ENCODE results near the gene ANAPC10. TPM values are rescaled to one million over a fixed set of nuclear protein-coding genes. Genes with fewer than 3 reads are reported as not detected.
"Not testable (repeated sequence)": the region's sequence is repeated elsewhere in the genome, so short reads cannot be mapped to it uniquely, and the experiment has no call there.

The ANAPC10 gene, protein sequence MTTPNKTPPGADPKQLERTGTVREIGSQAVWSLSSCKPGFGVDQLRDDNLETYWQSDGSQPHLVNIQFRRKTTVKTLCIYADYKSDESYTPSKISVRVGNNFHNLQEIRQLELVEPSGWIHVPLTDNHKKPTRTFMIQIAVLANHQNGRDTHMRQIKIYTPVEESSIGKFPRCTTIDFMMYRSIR
- total RNA-seq (10 to 100 TPM; 14.7 to 17.7 (median 16.3) TPM), polyA plus RNA-seq (21.0 TPM)
- long read RNA-seq, donor 1, transcript ANAPC10-209 (5 exons, 1,025 nt) = major isoform, 9 of 17 reads
- long read RNA-seq, donor 1, partial matches to known transcripts = 1 of 17 reads
- long read RNA-seq, donor 1, other reads (novel, unspliced or antisense) = 3 of 17 reads
- long read RNA-seq, donor 2, partial matches to known transcripts = 0 of 5 reads
- long read RNA-seq, donor 2, other reads (novel, unspliced or antisense) = 3 of 5 reads
- long read RNA-seq, donor 3, transcript ANAPC10-209 (5 exons, 1,025 nt) = major isoform, 8 of 27 reads
- long read RNA-seq, donor 3, transcript ANAPC10-201 (5 exons, 868 nt) = minor isoform, 5 of 27 reads
- long read RNA-seq, donor 3, partial matches to known transcripts = 3 of 27 reads
- long read RNA-seq, donor 3, other reads (novel, unspliced or antisense) = 8 of 27 reads
- long read RNA-seq, donor 4, transcript ANAPC10-209 (5 exons, 1,025 nt) = major isoform, 5 of 7 reads
- long read RNA-seq, donor 4, partial matches to known transcripts = 0 of 7 reads
- long read RNA-seq, donor 4, other reads (novel, unspliced or antisense) = 2 of 7 reads

DNA sequence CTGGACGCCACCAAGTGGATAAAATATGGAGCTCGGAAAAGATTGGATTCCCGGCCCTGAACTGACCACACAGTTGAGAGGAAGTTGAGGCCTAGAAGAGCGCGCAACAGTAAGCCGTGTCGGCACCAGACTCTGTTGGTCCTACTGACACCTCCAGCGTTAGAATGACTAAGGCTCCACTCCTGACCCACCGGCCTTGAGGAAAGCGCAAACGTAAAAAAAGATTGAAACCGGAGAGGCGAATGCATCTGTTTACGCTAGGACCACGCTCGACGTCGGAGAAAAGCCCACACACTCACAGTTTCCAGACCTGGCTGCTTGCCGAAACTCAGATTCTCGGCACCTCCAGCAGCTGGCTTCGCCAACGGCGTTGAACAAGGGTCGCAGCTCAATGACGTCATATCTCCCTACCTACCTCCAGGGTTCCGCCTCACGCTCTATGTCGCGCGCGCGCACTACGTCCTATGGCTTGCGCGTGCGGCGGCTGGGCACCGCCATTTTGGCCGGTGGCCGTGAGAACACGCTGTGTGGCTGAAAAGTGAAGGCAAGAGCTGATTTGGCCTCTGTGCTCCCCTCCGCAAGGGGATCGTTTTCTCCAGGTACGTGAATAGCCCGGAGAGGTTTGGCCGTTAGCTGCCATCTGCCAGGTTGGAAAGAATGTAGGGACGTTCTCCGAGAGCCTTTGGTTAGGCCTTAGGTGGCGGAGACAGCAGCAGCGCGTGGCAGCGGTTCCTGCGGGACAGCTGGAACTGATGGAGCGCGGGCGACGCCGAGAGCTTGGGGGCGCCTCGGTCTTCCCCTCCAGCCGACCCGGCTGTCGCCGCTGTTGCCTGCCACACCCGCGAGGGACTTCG lies at the start of gene ANAPC10, which contains the start of gene ABCE1:
Gene ANAPC10 (minus strand): TSS at position 376 of the 854 bp plus-strand sequence. CDS start 2,097 bp downstream, outside the sequence.
Gene ABCE1 (plus strand): TSS at position 491 of the 854 bp plus-strand sequence. CDS start 6,102 bp downstream, outside the sequence.
- WGBS = under 1% methylated on average over 67 of the region's 67 CpGs
- H3K9me3 ChIP-seq (ENCODE audit: control insufficient read depth, low read length) = no peaks in the 10 kb centered on the region
- intact Hi-C loops (cut with DNase I) = no loop called here
- peak within 1 kb of the TSS; percentile 96 for H3K4me3 ChIP-seq (ENCODE audit: low read length)
- no peaks in the 10 kb centered on the region for H3K27me3 ChIP-seq (ENCODE audit: control insufficient read depth, insufficient read depth)
- H3K4me1 ChIP-seq (ENCODE audit: control insufficient read depth, insufficient read depth, low read length) = peaks cover 2% of the 10 kb centered on the region
- H3K27ac ChIP-seq (ENCODE audit: low read length) = peak within 1 kb of the TSS; percentile 98
- DNase-seq (peak; percentile 97 to 98 (median 97)), ATAC-seq (peak; percentile 99)

DNA sequence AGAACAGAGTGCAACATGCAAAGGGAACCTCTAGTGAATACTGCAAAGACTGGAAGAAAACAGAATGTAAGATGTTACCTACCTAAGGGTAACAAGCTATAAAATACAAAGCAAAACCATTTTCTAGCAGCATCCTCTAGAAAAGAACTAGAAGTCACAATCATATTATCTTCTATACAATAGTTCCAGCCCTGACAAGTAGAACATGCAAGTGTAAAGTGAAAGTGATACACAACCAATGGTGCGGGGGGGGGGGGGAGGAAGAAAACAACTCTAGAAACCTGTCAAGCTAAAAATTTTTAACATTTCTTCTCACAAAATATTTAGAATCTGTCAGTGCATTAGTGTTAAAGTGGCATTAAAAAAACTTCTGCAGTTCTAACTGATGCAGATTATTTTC lies 38.2 kb upstream of the ANAPC10 start:
- intact Hi-C loops (cut with DNase I); H3K27ac ChIP-seq (ENCODE audit: low read length); H3K9me3 ChIP-seq (ENCODE audit: control insufficient read depth, low read length); H3K27me3 ChIP-seq (ENCODE audit: control insufficient read depth, insufficient read depth); ATAC-seq; H3K4me1 ChIP-seq (ENCODE audit: control insufficient read depth, insufficient read depth, low read length); H3K4me3 ChIP-seq (ENCODE audit: low read length); DNase-seq: not testable (repeated sequence)
- 78% methylated on average over 1 of the region's 1 CpG for WGBS

DNA sequence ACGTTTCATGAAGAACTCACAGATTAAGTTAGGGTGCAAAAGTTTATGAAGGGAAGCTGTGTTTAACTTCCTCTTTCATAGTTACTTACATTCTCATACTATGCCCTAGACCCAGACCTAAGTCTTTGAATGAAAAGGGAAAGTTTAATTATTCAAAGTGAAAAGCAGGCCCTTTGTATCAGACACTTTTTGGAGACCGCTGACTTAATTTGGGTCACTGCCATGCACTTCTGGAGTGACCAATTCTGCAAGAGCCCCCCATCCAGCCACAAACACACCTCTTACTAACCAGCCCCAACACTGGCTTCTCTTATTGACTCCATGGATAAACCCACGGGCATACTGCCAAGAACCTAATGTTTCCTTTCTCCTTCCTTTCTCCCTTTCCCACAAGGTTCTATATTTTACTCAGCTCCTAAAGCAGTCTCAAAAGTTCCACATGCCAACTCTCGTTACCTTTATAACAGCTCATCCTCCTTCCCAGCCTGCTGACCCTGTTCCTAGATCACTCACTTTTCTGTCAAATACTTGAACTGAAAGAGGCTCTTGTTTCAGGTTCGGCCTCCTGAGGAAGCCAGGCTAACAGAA lies 34.6 kb upstream of the ANAPC10 start:
- DNase-seq (no peak), ATAC-seq (peak in 1 of 2 donors; percentile 47)
- Histone ChIP-seq H3K27me3 (ENCODE audit: control insufficient read depth, insufficient read depth) (no peaks in the 10 kb centered on the region), H3K4me1 (ENCODE audit: control insufficient read depth, insufficient read depth, low read length) (no peaks in the 10 kb centered on the region), H3K27ac (ENCODE audit: low read length) (no peak overlapping the region), H3K4me3 (ENCODE audit: low read length) (no peak overlapping the region), H3K9me3 (ENCODE audit: control insufficient read depth, low read length) (no peaks in the 10 kb centered on the region)
- intact Hi-C loops (cut with DNase I) = no loop called here
- 60% methylated on average over 5 of the region's 5 CpGs for WGBS

DNA sequence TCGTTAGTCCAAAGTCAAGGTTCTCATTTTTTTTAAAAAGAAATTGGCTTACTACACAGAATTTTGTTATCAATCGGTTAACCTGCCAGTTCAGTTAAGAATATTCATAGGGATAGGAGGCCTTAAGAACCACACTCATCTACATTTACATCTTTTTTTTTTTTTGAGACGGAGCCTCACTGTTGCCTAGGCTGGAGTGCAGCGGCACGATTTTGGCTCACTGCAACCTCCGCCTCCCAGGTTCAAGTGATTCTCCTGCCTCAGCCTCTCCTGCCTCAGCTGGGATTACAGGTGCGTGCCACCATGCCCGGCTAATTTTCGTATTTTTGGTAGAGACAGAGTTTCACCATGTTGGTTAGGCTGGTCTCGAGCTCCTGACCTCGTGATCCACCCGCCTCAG lies 33.9 kb upstream of the ANAPC10 start:
- Histone ChIP-seq H3K4me1 (ENCODE audit: control insufficient read depth, insufficient read depth, low read length) (no peaks in the 10 kb centered on the region), H3K27me3 (ENCODE audit: control insufficient read depth, insufficient read depth) (no peaks in the 10 kb centered on the region), H3K9me3 (ENCODE audit: control insufficient read depth, low read length) (no peaks in the 10 kb centered on the region), H3K4me3 (ENCODE audit: low read length) (no peak overlapping the region), H3K27ac (ENCODE audit: low read length) (no peak overlapping the region)
- ATAC-seq (no peak), DNase-seq (no peak)
- intact Hi-C loops (cut with DNase I) = no loop called here
- WGBS = 94% methylated on average over 12 of the region's 12 CpGs

DNA sequence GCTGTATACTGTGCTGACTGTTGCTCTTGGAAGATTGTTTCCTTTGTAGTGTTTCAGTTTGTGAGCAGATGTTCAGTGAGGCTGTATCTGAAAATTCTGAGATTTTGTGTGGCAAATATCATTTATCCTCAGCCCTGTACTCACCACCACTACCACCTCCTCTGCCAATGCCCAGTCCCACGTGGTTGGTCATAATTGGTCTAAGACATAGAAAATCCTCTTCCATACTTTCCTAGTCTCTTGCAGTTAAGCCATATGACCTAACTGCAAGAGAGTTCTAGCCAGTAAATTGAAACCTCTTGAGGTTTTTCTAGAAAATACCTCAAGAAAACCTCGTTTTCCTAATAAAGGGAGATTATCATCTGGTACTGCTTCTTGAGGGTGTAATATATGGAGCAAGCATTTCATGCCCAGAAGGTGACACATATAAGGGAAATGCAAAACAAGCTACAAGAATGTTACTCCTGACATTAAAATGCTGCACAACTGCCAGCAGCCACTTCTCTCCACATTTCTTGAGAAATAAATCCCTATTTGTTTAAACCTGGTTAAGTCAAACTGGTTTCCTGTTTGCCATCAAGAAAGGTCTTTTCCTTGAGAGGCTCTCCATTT lies 32.9 kb upstream of the ANAPC10 start:
- no peaks in the 10 kb centered on the region for H3K4me1 ChIP-seq (ENCODE audit: control insufficient read depth, insufficient read depth, low read length)
- intact Hi-C loops (cut with DNase I) = no loop called here
- no peak overlapping the region for H3K27ac ChIP-seq (ENCODE audit: low read length)
- ATAC-seq = no peak
- H3K27me3 ChIP-seq (ENCODE audit: control insufficient read depth, insufficient read depth) = no peaks in the 10 kb centered on the region
- 65% methylated on average over 2 of the region's 2 CpGs for WGBS
- no peak overlapping the region for H3K4me3 ChIP-seq (ENCODE audit: low read length)
- H3K9me3 ChIP-seq (ENCODE audit: control insufficient read depth, low read length) = no peaks in the 10 kb centered on the region
- DNase-seq = no peak

DNA sequence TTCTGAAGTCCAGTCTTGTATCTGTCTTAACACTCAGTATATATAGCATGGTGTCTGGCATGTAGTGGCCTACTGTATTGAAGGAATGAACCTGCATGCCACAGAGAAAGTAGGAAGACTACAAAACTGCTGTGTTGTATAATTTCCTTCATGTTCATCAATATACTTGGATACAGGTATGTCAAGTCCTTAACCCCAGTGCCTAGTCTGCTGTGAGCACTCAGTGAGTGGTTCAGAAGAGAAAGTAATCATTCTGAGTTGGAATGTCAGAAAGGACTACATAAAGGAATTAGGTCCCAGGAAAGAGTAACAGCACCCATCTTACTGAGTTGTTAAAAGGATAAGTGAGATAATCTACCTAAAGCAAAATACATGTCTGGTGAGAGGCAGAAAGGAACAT lies 32.1 kb upstream of the ANAPC10 start:
- H3K4me3 ChIP-seq (ENCODE audit: low read length) = no peak overlapping the region
- no peaks in the 10 kb centered on the region for H3K9me3 ChIP-seq (ENCODE audit: control insufficient read depth, low read length)
- ATAC-seq (no peak), DNase-seq (no peak)
- no peak overlapping the region for H3K27ac ChIP-seq (ENCODE audit: low read length)
- no peaks in the 10 kb centered on the region for H3K4me1 ChIP-seq (ENCODE audit: control insufficient read depth, insufficient read depth, low read length)
- H3K27me3 ChIP-seq (ENCODE audit: control insufficient read depth, insufficient read depth) = no peaks in the 10 kb centered on the region
- intact Hi-C loops (cut with DNase I) = no loop called here

DNA sequence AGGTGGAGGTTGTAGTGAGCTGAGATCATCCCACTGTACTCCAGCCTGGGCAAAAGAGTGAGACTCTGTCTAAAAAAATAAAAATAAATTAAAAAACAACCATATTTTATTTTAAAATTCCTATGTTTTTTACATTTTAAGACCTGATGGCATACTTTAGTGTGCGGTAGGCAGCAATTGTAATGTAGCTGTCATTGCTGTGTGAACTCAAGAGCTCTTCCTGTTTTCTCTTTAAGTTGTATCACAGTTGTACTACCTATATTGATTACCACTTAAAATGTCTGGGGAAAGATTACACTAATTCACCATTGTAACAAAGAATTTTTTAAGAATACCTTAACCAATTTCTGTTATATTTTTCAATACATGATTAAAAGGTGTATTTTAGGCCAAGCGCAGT lies 27.4 kb upstream of the ANAPC10 start:
- H3K9me3 ChIP-seq (ENCODE audit: control insufficient read depth, low read length) = no peaks in the 10 kb centered on the region
- no peaks in the 10 kb centered on the region for H3K4me1 ChIP-seq (ENCODE audit: control insufficient read depth, insufficient read depth, low read length)
- ATAC-seq (no peak), DNase-seq (no peak)
- no peak overlapping the region for H3K27ac ChIP-seq (ENCODE audit: low read length)
- H3K27me3 ChIP-seq (ENCODE audit: control insufficient read depth, insufficient read depth) = no peaks in the 10 kb centered on the region
- intact Hi-C loops (cut with DNase I) = no loop called here
- over 99% methylated on average over 2 of the region's 2 CpGs for WGBS
- H3K4me3 ChIP-seq (ENCODE audit: low read length) = no peak overlapping the region

DNA sequence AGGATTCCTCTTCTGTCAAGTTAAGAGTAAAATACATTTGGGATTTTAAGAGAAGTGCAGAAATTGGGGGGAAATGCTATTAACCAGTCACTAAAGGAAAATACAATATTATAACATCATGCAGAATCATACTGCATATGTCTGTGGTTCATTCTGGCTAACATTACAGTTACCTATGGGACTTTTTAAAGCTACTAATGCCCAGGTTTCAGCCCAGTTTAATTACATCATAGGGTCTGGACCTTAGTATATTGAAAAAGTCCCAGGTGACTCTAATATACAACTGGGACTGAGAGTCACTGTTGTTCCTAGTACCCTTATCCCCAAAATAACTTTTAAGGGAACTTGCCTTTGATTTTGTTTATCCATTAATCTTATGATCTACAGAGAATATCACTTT lies 10.1 kb upstream of the ANAPC10 start:
- ATAC-seq = no peak
- no peak for DNase-seq
- no peak overlapping the region for H3K27ac ChIP-seq (ENCODE audit: low read length)
- no peaks in the 10 kb centered on the region for H3K4me1 ChIP-seq (ENCODE audit: control insufficient read depth, insufficient read depth, low read length)
- intact Hi-C loops (cut with DNase I) = no loop called here
- H3K9me3 ChIP-seq (ENCODE audit: control insufficient read depth, low read length) = no peaks in the 10 kb centered on the region
- no peaks in the 10 kb centered on the region for H3K27me3 ChIP-seq (ENCODE audit: control insufficient read depth, insufficient read depth)
- no peak overlapping the region for H3K4me3 ChIP-seq (ENCODE audit: low read length)

DNA sequence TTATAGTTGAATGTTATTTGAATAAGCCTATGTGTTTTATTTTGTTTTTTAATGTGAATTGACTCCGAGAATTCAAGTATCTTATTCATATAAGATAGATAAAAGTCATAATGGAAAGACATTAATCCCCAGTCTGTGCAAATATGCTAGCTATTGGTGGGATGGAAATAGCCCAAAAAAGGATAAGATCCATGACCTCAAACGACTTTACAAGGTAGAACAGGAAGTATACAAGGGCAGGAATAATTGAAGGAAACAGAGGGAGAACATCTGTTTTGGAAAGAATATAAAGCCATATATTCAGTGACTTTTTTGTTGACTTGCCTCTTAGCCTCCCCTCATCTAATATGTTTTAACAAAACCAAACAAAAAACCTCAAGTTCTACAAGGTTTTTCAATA lies 9.1 kb upstream of the ANAPC10 start:
- 60% methylated on average over 2 of the region's 2 CpGs for WGBS
- intact Hi-C loops (cut with DNase I) = no loop called here
- H3K4me1 ChIP-seq (ENCODE audit: control insufficient read depth, insufficient read depth, low read length) = no peaks in the 10 kb centered on the region
- no peak overlapping the region for H3K27ac ChIP-seq (ENCODE audit: low read length)
- DNase-seq (no peak), ATAC-seq (no peak)
- H3K4me3 ChIP-seq (ENCODE audit: low read length) = no peak overlapping the region
- no peaks in the 10 kb centered on the region for H3K9me3 ChIP-seq (ENCODE audit: control insufficient read depth, low read length)
- H3K27me3 ChIP-seq (ENCODE audit: control insufficient read depth, insufficient read depth) = no peaks in the 10 kb centered on the region

DNA sequence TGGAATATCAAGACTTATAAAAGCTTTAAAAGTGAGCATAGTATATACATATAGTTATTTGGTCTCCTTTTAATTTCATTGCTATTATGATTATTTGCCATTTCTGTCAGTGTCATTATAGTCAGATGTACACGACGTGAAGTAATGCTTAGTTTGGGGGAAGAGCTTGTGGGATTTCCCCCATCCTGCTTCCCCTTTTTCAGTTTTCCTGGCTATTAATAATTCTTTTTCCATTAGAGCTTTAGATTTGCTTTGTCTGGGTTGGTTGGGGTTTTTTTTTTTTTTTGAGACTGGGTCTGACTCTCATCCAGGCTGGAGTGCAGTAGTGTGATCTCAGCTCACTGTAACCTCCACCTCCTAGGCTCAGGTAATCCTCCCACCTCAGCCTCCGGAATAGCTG lies 5.5 kb upstream of the ANAPC10 start:
- Histone ChIP-seq H3K4me3 (ENCODE audit: low read length) (no peak overlapping the region), H3K9me3 (ENCODE audit: control insufficient read depth, low read length) (no peaks in the 10 kb centered on the region), H3K27ac (ENCODE audit: low read length) (no peak overlapping the region), H3K27me3 (ENCODE audit: control insufficient read depth, insufficient read depth) (no peaks in the 10 kb centered on the region), H3K4me1 (ENCODE audit: control insufficient read depth, insufficient read depth, low read length) (no peaks in the 10 kb centered on the region)
- DNase-seq (no peak), ATAC-seq (no peak)
- 77% methylated on average over 3 of the region's 3 CpGs for WGBS
- intact Hi-C loops (cut with DNase I) = no loop called here
